GM18502 (cell line): ENCODE measurements around the gene UMODL1.

Experiments used
- ATAC-seq: cut with Tn5 transposase; IDR thresholded peaks from one replicate; pipeline ENCODE4 v1.9.1; 2021; ENCODE audit warnings: mild to moderate bottlenecking; ENCODE audit not compliant: unreplicated experiment, poor library complexity

The UMODL1 gene

GRCh38 chr21:42144679-42145568 is 73.8 kb downstream of the UMODL1 start:
- ATAC-seq: no peak

GRCh38 chr21:42145569-42146272 is 74.6 kb downstream of the UMODL1 start:
- ATAC-seq: no peak

GRCh38 chr21:42146273-42146805 is 75.2 kb downstream of the UMODL1 start:
- no peak for ATAC-seq

GRCh38 chr21:42146821-42147220 is 75.7 kb downstream of the UMODL1 start:
- ATAC-seq: no peak

- ATAC-seq: no peak
Measured at GRCh38 chr21:42147386-42148020, 76.4 kb downstream of the UMODL1 start.

- no peak for ATAC-seq
Measured at GRCh38 chr21:42148097-42148496, 77.0 kb downstream of the UMODL1 start.

- ATAC-seq: no peak
Measured at GRCh38 chr21:42148584-42148983, 77.5 kb downstream of the UMODL1 start.

- no peak for ATAC-seq
Measured at GRCh38 chr21:42149656-42150473, 78.7 kb downstream of the UMODL1 start.

- no peak for ATAC-seq
Measured at GRCh38 chr21:42150474-42151085, 79.5 kb downstream of the UMODL1 start.

GRCh38 chr21:42151148-42151947 is 80.2 kb downstream of the UMODL1 start:
- ATAC-seq: no peak

- no peak for ATAC-seq
Measured at GRCh38 chr21:42151948-42152220, 80.8 kb downstream of the UMODL1 start.

GRCh38 chr21:42153046-42153686 is 82.0 kb downstream of the UMODL1 start:
- no peak for ATAC-seq

GRCh38 chr21:42153746-42154145 is 82.6 kb downstream of the UMODL1 start:
- no peak for ATAC-seq

GRCh38 chr21:42154237-42155044 is 83.3 kb downstream of the UMODL1 start:
- no peak for ATAC-seq

- ATAC-seq: no peak
Measured at GRCh38 chr21:42155045-42155855, 84.1 kb downstream of the UMODL1 start.

GRCh38 chr21:42156690-42157605 is 85.8 kb downstream of the UMODL1 start:
- ATAC-seq: no peak
